ENCODE data around the gene UNC13C. TPM values are rescaled to one million over a fixed set of nuclear protein-coding genes. Genes with fewer than 3 reads are reported as not detected.

The UNC13C gene
- total RNA-seq, 1 donor from 2014 or later = 0.18 TPM

GRCh38 chr15:54273928-54274327, 295.7 kb downstream of the UNC13C start:
- H3K4me1 ChIP-seq (ENCODE audit: insufficient read depth, low read length) = no peaks in the 10 kb centered on the region
- no peaks in the 10 kb centered on the region for H3K4me1 Mint-ChIP-seq (ENCODE audit: low read depth, unreplicated experiment)

GRCh38 chr15:54277834-54278233, 299.6 kb downstream of the UNC13C start:
- FAIRE-seq (no peak), DNase-seq (ENCODE audit: low read depth) (no peak)
- H3K27me3 Mint-ChIP-seq (ENCODE audit: low read depth, unreplicated experiment) = no peaks in the 10 kb centered on the region
- no peaks in the 10 kb centered on the region for H4K20me1 ChIP-seq (ENCODE audit: insufficient read depth, low read length)
- TF ChIP-seq, protein P1, sequence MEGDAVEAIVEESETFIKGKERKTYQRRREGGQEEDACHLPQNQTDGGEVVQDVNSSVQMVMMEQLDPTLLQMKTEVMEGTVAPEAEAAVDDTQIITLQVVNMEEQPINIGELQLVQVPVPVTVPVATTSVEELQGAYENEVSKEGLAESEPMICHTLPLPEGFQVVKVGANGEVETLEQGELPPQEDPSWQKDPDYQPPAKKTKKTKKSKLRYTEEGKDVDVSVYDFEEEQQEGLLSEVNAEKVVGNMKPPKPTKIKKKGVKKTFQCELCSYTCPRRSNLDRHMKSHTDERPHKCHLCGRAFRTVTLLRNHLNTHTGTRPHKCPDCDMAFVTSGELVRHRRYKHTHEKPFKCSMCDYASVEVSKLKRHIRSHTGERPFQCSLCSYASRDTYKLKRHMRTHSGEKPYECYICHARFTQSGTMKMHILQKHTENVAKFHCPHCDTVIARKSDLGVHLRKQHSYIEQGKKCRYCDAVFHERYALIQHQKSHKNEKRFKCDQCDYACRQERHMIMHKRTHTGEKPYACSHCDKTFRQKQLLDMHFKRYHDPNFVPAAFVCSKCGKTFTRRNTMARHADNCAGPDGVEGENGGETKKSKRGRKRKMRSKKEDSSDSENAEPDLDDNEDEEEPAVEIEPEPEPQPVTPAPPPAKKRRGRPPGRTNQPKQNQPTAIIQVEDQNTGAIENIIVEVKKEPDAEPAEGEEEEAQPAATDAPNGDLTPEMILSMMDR (IDR thresholded peaks at IDR 0.05; ENCODE audit: insufficient read depth, low read depth, low read length) = no peak
- TF ChIP-seq EZH2 (IDR thresholded peaks at IDR 0.05; ENCODE audit: insufficient read depth, low read length) = no peak
- no peaks in the 10 kb centered on the region for H3K4me1 Mint-ChIP-seq (ENCODE audit: low read depth, unreplicated experiment)
- H3K79me2 ChIP-seq (ENCODE audit: insufficient read depth, low read length) = no peaks in the 10 kb centered on the region
- no peak overlapping the region for H3K27ac ChIP-seq (ENCODE audit: low read depth, low read length)
- no peak overlapping the region for H3K27ac Mint-ChIP-seq (ENCODE audit: unreplicated experiment)
- H3K9me3 Mint-ChIP-seq (ENCODE audit: unreplicated experiment) = no peaks in the 10 kb centered on the region
- no peak overlapping the region for H3K4me3 Mint-ChIP-seq (ENCODE audit: unreplicated experiment)
- no peak overlapping the region for H3K4me2 ChIP-seq (ENCODE audit: low read length)
- H3K9me3 ChIP-seq (ENCODE audit: insufficient read depth, low read depth, low read length) = no peaks in the 10 kb centered on the region
- no peaks in the 10 kb centered on the region for H3K27me3 ChIP-seq (ENCODE audit: insufficient read depth, low read length)
- H2AFZ ChIP-seq (ENCODE audit: low read depth, low read length) = no peak overlapping the region
- H3K36me3 ChIP-seq (ENCODE audit: insufficient read depth, low read length) = no peaks in the 10 kb centered on the region
- no peak overlapping the region for H3K9ac ChIP-seq (ENCODE audit: low read length)
- H3K4me1 ChIP-seq (ENCODE audit: insufficient read depth, low read length) = no peaks in the 10 kb centered on the region
- no peak overlapping the region for H3K4me3 ChIP-seq (ENCODE audit: insufficient read depth, low read depth, low read length)
- H3K36me3 Mint-ChIP-seq (ENCODE audit: low read depth, unreplicated experiment) = no peaks in the 10 kb centered on the region

More at GRCh38 chr15:54273928-54274327, 295.7 kb downstream of the UNC13C start:
- Mint-ChIP-seq H3K4me3 (ENCODE audit: unreplicated experiment) (no peak overlapping the region), H3K27ac (ENCODE audit: unreplicated experiment) (no peak overlapping the region), H3K9me3 (ENCODE audit: unreplicated experiment) (no peaks in the 10 kb centered on the region), H3K36me3 (ENCODE audit: low read depth, unreplicated experiment) (no peaks in the 10 kb centered on the region), H3K27me3 (ENCODE audit: low read depth, unreplicated experiment) (no peaks in the 10 kb centered on the region)
- Histone ChIP-seq H3K36me3 (ENCODE audit: insufficient read depth, low read length) (no peaks in the 10 kb centered on the region), H3K27me3 (ENCODE audit: insufficient read depth, low read length) (no peaks in the 10 kb centered on the region), H3K79me2 (ENCODE audit: insufficient read depth, low read length) (no peaks in the 10 kb centered on the region), H3K4me2 (ENCODE audit: low read length) (no peak overlapping the region), H3K4me3 (ENCODE audit: insufficient read depth, low read depth, low read length) (no peak overlapping the region), H3K9ac (ENCODE audit: low read length) (no peak overlapping the region), H3K27ac (ENCODE audit: low read depth, low read length) (no peak overlapping the region), H3K9me3 (ENCODE audit: insufficient read depth, low read depth, low read length) (no peaks in the 10 kb centered on the region), H2AFZ (ENCODE audit: low read depth, low read length) (no peak overlapping the region), H4K20me1 (ENCODE audit: insufficient read depth, low read length) (no peaks in the 10 kb centered on the region)
- TF ChIP-seq, protein P1 (IDR thresholded peaks at IDR 0.05; ENCODE audit: insufficient read depth, low read depth, low read length) = no peak
- TF ChIP-seq EZH2 (IDR thresholded peaks at IDR 0.05; ENCODE audit: insufficient read depth, low read length) = no peak
- DNase-seq (ENCODE audit: low read depth) = no peak
- no peak for FAIRE-seq

DNA sequence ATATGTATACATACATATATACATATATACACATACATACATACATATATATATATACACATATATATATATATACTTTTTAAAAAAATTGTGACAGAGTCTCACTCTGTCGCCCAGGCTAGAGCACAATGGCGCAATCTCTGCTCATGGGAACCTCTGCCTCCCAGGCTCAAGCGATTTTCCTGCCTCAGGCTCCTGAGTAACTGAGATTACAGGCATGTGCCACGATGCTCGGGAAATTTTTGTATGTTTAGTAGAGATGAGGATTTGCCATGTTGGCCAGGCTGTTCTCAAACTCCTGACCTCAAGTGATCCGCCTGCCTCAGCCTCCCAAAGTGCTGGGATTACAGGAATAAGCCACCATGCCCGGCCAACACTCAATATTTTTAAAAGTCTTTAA, 302.5 kb downstream of the UNC13C start:
- Histone ChIP-seq H3K27ac (ENCODE audit: low read depth, low read length) (no peak overlapping the region), H3K36me3 (ENCODE audit: insufficient read depth, low read length) (no peaks in the 10 kb centered on the region), H3K9ac (ENCODE audit: low read length) (no peak overlapping the region), H2AFZ (ENCODE audit: low read depth, low read length) (no peak overlapping the region), H3K4me3 (ENCODE audit: insufficient read depth, low read depth, low read length) (no peak overlapping the region), H3K27me3 (ENCODE audit: insufficient read depth, low read length) (no peaks in the 10 kb centered on the region), H3K4me2 (ENCODE audit: low read length) (no peak overlapping the region), H3K4me1 (ENCODE audit: insufficient read depth, low read length) (no peaks in the 10 kb centered on the region), H3K9me3 (ENCODE audit: insufficient read depth, low read depth, low read length) (no peaks in the 10 kb centered on the region), H3K79me2 (ENCODE audit: insufficient read depth, low read length) (no peaks in the 10 kb centered on the region), H4K20me1 (ENCODE audit: insufficient read depth, low read length) (no peaks in the 10 kb centered on the region)
- no peak for DNase-seq (ENCODE audit: low read depth)
- Mint-ChIP-seq H3K9me3 (ENCODE audit: unreplicated experiment) (no peaks in the 10 kb centered on the region), H3K27me3 (ENCODE audit: low read depth, unreplicated experiment) (no peaks in the 10 kb centered on the region), H3K27ac (ENCODE audit: unreplicated experiment) (no peak overlapping the region), H3K4me3 (ENCODE audit: unreplicated experiment) (no peak overlapping the region), H3K4me1 (ENCODE audit: low read depth, unreplicated experiment) (no peaks in the 10 kb centered on the region), H3K36me3 (ENCODE audit: low read depth, unreplicated experiment) (no peaks in the 10 kb centered on the region)
- no peak for TF ChIP-seq EZH2 (IDR thresholded peaks at IDR 0.05; ENCODE audit: insufficient read depth, low read length)
- TF ChIP-seq, protein P1 (IDR thresholded peaks at IDR 0.05; ENCODE audit: insufficient read depth, low read depth, low read length) = no peak
- no peak for FAIRE-seq

Data from astrocyte (in vitro differentiated cells and primary cell).